Stimulated activated CD8-positive, alpha-beta memory T cell treated with anti-CD3 and anti-CD28 coated beads, Interleukin-15, amount 100 ng/mL, for 48 hours (primary cell): ENCODE data around the gene TMEM151A.

ENCODE experiments used
- DNase-seq, 2 donors: peaks; one replicate each; pipeline ENCODE4 v3.0.0-alpha.2; 2020; ENCODE audit warnings: low read depth in 2 of 2

The TMEM151A gene

GRCh38 chr11:66322732-66323427, 31.2 kb downstream of the TMEM151A start:
- no peak for DNase-seq

GRCh38 chr11:66323684-66324083, 32.0 kb downstream of the TMEM151A start:
- no peak for DNase-seq

- DNase-seq, result no peak
These were observed 33.0 kb downstream of the TMEM151A start for GRCh38 chr11:66324664-66325063.

GRCh38 chr11:66325263-66325671, 33.6 kb downstream of the TMEM151A start:
- no peak for DNase-seq

- DNase-seq, result no peak
These were observed 34.8 kb downstream of the TMEM151A start for GRCh38 chr11:66326261-66327111.

- no peak for DNase-seq
These were observed 35.7 kb downstream of the TMEM151A start for GRCh38 chr11:66327171-66328030.

- no peak for DNase-seq
These were observed 36.3 kb downstream of the TMEM151A start for GRCh38 chr11:66328031-66328301.

- peak; percentile 68 to 75 for DNase-seq
These were observed 36.8 kb downstream of the TMEM151A start for GRCh38 chr11:66328302-66329144.

- no peak for DNase-seq
These were observed 37.5 kb downstream of the TMEM151A start for GRCh38 chr11:66329165-66329673.

- no peak for DNase-seq
These were observed 39.2 kb downstream of the TMEM151A start for GRCh38 chr11:66330931-66331330.

- DNase-seq, result no peak
These were observed 40.1 kb downstream of the TMEM151A start for GRCh38 chr11:66331542-66332370.

GRCh38 chr11:66332371-66333219, 40.9 kb downstream of the TMEM151A start:
- DNase-seq, result no peak

GRCh38 chr11:66333220-66333877, 41.7 kb downstream of the TMEM151A start:
- DNase-seq, result no peak

GRCh38 chr11:66333896-66334604, 42.4 kb downstream of the TMEM151A start:
- DNase-seq, result no peak

- DNase-seq, result no peak
These were observed 43.1 kb downstream of the TMEM151A start for GRCh38 chr11:66334605-66335442.

GRCh38 chr11:66335531-66336233, 44.0 kb downstream of the TMEM151A start:
- no peak for DNase-seq
